ENCODE measurements around the gene ZNRF2.

ZNRF2 gene

GRCh38 chr7:30284298-30285066 lies at the start of gene ZNRF2:
TSS of gene ZNRF2 (plus strand) at chr7:30284597. CDS start at chr7:30285358, 761 bp downstream.
- DNase-seq, result peak; percentile 84

- no peak for DNase-seq
Observed at GRCh38 chr7:30237271-30237695, 47.1 kb upstream of the ZNRF2 start.

DNA sequence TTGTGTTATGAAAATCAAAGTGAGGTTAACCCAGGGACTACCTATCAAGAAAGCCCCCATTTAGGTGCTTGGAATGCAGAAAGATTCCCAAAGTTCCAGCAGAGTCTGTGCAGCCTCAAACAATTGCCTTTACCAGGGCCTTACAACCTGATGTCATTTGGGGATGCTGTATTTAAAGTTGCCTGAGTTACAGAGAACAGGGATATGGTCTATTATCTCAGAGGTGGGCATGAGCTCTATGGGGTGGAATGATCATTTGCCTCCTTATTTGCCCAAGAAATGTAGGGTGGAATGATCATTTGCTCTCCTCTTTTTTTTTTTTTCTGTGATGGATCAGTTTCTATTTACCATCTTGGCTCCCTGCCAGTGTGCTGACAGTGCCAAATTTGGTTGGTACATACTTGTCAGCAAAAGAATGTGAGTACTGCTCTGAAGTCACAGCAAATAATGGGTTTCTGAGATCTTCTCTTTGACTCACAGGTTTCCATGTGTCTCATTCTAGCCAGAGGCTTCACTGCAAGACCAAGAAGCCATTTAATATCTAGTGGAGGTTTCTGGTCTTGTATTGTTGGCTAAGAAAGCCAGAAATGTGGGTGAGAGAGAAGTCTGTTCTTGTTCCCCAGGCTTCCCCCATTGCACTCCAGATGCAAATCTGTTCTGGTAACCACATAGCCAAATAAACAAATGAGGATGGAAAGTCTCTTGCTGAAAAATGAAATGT lies 45.5 kb upstream of the ZNRF2 start:
- no peak for DNase-seq

DNA sequence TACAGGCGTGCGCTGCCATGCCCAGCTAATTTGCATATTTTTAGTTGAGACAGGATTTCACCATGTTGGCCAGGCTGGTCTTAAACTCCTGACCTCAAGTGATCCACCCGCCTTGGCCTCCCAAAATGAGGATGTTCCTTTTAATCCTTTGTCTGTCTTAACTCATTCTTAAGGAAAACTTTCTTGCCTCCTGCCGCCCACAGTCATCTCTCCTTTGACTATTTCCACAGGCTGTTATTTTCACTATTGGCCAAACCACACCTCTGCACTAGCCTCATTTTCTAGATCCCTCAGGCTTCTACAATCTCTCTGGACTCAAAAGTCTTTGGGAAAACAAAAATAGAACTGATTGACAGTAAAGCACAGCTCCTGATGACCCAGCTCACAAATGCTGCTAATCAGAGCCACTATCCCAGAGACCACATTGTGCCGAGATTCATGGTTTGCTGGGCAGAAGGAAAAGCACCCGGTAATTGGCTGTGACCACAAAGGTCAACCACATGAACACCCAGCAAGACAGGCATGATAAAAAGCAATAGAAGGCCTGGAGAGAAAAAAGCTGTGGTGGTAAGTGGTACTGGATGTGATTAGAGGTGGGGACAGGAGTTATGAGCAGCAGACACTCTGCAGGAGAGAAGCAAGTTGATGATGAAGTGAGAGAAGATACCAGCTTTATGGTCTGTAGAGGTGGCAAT lies 44.1 kb upstream of the ZNRF2 start:
- DNase-seq, result no peak

DNA sequence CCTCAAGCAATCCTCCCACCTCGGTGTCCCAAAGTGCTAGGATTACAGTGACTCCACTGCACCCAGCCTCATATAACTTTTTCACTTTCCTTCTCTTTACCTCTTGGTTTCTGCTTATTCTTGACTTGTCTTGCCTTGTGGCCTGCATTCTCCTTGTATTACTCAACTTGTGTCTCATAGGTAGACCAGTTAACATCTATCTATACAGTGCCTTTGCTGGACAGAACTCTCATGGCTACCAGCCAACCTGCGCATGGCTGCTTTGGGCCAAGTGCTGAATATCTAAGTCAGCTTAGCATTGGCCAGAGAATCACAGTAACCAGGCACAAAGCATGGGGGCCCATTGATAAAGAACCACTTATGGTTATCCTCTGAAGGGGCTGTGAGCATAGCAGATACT lies 42.6 kb upstream of the ZNRF2 start:
- DNase-seq, result no peak

GRCh38 chr7:30244340-30244739 lies 40.1 kb upstream of the ZNRF2 start:
- DNase-seq, result no peak

DNA sequence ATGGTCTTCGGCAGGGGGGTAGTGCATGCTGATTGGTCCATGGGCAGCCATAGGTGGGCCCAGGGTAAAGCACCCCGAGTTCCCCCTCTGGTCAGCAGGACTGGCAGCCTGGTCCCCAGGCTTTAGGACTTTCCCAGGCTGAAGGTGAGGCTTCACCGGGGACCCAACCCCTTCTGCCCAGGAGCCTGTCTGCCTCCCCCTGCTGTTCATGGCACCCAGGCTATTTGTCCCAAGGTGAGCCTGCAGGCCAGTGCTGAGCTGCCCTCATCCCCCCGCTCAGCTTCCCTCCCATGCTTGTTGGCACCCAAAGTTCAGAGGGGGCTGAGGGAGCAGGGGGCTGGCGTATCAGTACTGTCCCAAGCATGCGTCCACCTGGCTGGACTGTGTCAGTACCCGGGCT lies 38.5 kb upstream of the ZNRF2 start:
- DNase-seq, result no peak

DNA sequence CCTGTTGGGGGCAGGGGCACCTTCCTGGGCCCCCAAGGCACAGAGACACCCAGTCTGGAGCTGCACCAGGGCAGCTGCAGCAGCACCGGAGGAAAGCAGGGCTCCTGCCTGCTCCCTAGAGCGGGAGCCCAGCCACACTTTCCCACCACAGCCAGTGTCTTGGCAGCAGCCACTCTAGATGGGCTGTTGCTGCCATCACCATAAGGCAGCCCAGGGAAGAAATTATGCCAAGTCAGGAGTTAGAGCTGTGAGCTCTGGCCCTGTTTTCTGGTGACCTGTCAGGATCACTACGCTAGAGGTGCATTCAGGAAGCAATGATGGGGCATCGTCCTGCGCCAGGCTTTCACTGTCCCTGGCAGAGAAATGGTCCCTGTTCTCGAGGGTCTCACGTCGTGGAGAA lies 38.0 kb upstream of the ZNRF2 start:
- no peak for DNase-seq

DNA sequence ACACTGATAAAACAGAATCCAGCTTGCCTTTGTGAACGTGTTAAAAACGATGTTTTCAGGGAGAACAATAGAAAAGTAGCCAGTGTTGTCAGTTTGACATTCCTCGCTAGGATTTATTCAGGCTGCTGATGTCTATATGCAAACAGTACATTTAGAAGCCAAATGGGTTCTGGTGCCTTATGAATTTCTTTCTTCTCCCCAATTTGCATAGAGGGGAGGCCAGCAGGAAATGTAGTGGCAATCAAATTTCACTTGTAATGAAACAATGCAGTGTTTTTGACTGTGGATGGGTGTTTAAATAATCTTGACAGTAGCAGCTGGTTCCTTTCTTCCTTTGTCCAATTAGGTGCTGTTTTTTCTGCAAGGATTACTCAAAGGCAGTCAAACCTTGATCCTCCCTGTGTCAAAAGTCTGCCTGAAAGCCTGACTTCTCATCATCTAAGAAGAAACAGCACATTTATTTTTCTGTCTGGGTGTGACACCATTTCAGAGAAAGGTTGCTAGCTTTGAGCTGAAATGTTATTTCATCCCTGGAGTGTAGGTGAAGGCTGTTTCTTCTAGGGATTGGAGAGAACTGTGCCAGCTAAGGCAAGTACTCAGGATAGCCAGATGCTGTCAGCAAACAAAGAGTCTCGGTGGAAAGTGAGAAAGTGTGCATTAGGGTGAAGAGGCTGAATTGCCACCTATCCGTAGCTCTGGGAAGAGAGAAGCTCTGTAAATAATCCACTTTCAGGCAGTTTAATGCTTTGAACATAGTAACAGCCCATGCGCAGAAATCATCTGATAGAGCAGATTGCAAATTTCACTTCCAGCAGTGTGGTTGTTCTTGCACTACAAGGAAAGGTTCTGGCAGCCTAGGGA lies 36.6 kb upstream of the ZNRF2 start:
- no peak for DNase-seq

DNA sequence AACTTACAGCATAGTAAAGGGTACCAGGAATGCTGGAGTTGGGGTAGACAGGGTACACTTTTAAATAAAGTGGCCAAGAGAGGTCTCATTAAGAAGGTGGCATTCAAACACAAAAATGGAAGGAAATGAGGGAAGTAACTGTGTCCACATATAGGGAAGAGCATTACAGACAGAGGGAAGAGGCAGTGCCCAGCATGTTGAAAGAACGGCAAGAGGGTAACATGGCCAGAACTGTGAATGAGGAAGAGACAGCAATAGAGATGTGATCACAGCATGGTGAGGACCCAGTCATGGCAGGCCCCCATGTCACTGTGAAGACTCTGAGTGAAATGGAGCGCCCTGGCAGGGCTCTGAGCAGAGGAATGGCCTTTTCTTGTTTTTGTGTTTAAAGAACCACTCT lies 35.1 kb upstream of the ZNRF2 start:
- no peak for DNase-seq

DNA sequence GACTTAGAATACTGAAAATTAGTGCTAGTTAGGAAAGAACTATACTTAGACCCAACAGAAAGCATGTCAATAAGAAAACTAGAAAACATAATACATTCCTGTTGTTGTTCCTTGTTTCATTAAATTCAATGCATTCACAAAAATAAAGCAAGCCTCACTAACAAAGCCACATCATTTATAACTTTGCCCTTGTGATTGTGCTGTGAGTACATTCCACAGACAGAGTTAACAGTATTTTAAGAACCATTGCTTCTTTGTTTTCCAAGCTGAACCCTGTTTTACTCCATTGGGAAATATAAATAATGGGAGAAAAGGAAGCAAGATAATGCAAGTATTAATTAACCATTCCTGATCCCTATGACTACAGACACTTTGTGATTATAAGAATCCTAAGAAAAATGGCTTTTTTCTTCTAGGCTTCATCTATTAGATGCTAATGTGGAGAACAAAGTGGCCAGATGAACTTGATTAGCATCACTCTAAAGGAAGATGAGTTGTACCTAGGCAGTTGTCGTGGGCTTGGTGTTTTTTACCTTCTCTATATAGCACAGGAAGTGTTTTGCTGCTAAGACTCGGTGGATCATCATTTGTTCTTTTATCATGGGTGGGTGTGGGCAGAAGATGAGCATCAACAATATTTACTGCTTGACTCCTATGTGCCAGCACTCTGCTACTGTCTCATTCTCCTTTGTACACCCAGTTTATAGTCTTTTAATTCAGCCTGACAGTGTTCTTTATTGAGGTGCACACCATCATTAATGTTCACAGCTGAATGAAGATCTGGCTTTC lies 34.2 kb upstream of the ZNRF2 start:
- DNase-seq, result no peak

DNA sequence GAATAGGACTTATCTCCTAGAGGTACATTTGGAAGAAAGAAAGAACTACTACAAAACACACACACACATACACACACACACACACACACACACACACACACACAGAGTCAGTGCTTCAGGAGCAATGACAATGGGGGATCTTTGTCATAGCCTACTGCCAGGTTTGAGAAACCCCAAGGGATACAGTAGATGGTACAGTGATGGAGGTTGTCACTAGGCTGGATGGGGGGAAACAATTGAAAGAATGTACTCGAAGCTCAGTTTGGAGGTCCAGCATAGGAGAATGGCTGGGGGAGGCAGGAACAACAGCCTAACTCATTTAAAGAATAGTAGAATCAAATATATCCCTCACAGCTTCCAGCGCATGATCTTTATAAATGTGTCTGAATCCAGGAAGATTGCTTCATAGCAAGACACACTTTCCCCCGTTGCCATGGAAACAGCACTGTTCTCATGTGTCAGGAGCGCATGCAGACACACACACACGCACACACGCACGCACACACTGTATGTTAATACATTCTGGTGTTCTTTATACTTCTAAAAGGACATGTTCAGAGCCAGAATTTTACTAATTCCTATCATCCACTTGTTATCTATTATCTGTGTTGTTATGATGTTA lies 32.6 kb upstream of the ZNRF2 start:
- no peak for DNase-seq

- DNase-seq, result no peak
Observed at GRCh38 chr7:30252885-30253795, 31.3 kb upstream of the ZNRF2 start.

DNA sequence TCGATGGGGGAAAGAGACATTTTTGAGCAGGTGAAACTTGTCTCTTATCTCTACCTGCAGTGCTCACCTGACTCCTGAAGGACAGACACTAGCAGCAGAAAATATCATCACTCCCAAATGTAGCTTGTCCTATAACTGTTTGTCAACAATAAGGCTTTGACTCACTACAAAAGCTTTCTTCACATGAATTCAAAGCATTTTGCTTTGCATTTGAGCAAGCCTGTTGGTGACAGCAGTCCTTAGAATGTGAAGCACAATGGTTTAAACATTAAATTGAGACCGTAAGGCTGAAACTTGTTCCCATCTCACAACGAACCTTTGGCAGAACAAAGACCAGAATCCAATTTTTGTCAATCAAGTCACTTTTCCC lies 30.6 kb upstream of the ZNRF2 start:
- DNase-seq, result no peak

GRCh38 chr7:30254248-30254647 lies 30.1 kb upstream of the ZNRF2 start:
- DNase-seq, result no peak

DNA sequence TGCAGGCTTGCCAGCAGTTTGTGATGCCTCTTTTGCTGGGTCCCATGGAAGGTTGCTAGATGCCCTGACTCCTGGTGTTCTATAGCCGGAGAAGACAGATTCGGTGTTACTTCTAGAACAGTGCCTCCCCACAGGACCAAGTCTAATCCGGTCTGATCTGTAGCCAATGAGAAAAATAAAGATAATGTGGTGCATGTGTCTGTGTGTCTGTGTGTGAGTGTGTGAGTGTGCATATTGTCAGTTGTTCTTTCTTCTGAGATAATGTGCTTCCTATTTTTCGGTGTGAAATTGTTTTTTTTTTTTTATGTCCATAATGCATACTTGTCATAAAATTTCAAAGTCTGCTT lies 29.7 kb upstream of the ZNRF2 start:
- no peak for DNase-seq

GRCh38 chr7:30255064-30255769 lies 29.2 kb upstream of the ZNRF2 start:
- no peak for DNase-seq

- DNase-seq, result no peak
Observed at GRCh38 chr7:30256349-30256858, 28.0 kb upstream of the ZNRF2 start.

DNA sequence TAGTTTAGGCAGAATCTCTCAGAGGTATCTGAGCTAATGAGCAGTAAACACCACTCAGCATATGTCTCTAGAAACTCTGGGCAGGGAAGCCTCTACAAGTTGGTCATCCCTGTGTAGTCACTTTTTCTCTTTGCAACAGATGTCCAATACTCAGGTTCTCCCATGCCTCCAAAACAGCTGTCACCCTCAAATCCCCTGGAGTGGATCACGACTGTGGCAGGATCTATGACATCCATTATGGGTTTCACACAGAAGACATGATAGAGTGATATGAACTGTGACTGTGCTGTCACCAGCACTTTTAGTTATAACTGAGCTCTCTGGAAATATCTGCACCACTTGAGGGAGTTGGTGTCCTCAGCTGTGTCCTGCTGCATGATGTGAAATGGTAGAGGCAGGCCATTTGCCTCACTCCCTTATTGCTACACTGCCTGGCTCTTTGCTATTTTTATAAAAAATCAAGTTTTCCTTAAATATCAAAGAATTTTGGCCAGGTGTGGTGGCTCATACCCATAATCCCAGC lies 24.1 kb upstream of the ZNRF2 start:
- no peak for DNase-seq
